ENCODE measurements around the gene HAVCR2.

HAVCR2 gene

DNA sequence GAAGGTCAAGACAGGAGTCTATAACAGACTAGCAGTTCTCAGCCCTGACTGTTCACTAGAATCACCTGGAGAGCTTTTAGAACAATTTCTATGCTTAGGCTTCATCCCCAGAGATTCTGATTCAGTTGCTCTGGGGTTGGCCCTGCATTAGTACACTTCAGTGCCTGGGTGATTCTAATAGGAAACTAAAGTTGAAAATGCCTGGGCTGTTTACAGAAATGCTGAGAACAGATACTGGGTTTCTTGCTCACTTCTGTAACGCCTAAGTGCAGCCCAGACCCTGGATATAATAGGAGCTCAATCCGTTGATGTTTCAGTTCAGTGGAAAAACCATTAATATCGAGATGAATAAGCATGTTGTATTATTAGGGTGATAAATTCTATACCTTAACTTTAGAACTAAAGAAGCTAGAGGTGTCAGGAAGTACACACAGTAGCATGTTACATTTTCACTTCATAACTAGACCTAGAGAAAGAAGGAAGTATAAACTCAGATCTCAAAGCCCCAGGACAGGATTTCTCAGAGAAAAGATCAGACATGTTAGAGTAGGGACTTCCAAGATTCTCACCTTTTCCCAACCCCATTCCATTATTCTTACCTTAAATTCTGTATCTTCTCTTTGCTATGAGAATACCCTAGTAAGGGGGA lies 20.4 kb downstream of the HAVCR2 start (continued):
- TF ChIP-seq, protein P1, sequence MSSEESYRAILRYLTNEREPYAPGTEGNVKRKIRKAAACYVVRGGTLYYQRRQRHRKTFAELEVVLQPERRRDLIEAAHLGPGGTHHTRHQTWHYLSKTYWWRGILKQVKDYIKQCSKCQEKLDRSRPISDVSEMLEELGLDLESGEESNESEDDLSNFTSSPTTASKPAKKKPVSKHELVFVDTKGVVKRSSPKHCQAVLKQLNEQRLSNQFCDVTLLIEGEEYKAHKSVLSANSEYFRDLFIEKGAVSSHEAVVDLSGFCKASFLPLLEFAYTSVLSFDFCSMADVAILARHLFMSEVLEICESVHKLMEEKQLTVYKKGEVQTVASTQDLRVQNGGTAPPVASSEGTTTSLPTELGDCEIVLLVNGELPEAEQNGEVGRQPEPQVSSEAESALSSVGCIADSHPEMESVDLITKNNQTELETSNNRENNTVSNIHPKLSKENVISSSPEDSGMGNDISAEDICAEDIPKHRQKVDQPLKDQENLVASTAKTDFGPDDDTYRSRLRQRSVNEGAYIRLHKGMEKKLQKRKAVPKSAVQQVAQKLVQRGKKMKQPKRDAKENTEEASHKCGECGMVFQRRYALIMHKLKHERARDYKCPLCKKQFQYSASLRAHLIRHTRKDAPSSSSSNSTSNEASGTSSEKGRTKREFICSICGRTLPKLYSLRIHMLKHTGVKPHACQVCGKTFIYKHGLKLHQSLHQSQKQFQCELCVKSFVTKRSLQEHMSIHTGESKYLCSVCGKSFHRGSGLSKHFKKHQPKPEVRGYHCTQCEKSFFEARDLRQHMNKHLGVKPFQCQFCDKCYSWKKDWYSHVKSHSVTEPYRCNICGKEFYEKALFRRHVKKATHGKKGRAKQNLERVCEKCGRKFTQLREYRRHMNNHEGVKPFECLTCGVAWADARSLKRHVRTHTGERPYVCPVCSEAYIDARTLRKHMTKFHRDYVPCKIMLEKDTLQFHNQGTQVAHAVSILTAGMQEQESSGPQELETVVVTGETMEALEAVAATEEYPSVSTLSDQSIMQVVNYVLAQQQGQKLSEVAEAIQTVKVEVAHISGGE (tag by site-specific recombination; conservative IDR thresholded peaks at IDR 0.05; ENCODE audit: low read depth) = no peak

DNA sequence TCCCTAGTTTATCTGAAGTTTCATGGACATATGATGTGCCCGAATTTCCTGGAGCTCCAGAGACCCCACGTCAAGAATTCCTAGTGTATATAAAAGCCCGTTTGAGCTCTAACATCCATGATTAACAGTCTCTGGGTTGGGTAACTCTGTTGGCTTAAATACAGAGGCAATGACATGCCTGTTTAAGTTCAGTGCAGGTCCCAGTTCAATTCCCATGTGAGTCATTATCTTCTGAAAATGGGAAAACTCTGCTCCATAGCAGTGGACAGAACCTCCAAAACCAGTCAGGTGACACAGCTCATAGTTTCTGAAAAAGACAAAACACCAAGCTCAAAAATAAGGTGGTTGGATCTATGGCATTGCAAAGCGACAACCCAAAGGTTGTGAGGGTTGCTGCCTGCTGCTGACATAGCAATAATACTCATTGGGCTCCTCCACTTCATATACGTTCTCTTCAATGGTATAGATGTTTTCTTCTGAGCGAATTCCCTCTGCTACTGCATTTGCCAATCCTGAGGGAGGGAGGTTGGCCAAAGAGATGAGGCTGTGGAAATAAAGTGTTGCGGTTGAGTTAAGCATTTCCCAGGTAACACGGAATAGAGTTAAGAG lies 22.0 kb downstream of the HAVCR2 start:
- ChIA-PET CTCF (interaction anchor here (0.6 to 1.6 kb wide), 2 partner anchors 8 to 11 kb away, joined by 3 to 5 read pairs; no protein-coding TSS in a partner anchor), POLR2A (interaction anchor here (0.7 kb wide), 1 partner anchor 9 kb away, joined by 3 read pairs; no protein-coding TSS in a partner anchor)
- Histone ChIP-seq H3K4me3 (ENCODE audit: low read depth, low read length) (no peak overlapping the region), H3K27ac (ENCODE audit: extremely low read depth, low read depth, low read length) (no peak overlapping the region), H3K9me3 (ENCODE audit: control insufficient read depth, insufficient read depth, low read depth, low read length) (no peaks in the 10 kb centered on the region), H3K4me1 (ENCODE audit: control insufficient read depth, insufficient read depth, low read length) (no peaks in the 10 kb centered on the region), H3K36me3 (ENCODE audit: control insufficient read depth in 2 of 2, insufficient read depth in 1 of 2, low read length in 2 of 2) (no peaks in the 10 kb centered on the region)
- TF ChIP-seq TRIM28 (IDR thresholded peaks at IDR 0.05; ENCODE audit: borderline replicate concordance, low read length) = no peak
- no peak for TF ChIP-seq ZNF768 (tag by site-specific recombination; IDR thresholded peaks at IDR 0.05)

DNA sequence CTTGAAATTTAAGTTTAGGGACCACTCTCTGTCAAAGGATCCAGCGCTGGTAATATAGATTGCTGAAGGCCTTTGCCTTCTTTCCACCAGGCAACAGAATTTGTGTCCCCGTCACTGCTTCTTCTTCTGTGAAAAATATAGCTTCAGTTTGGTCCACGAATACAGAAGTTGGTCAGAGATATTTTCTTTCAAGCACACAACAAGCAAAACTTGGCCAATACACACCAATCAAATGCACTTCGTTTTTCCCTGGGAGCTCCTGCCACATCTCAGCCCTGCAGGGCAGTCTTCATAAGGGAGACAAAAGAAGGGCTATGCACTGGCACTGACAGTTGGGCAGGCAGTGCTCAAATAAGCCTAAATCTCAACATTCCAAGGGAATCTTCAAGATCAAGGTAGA lies 22.9 kb downstream of the HAVCR2 start:
- POLR2A ChIA-PET = no interaction called here
- Histone ChIP-seq H3K9me3 (ENCODE audit: control insufficient read depth, insufficient read depth, low read depth, low read length) (no peaks in the 10 kb centered on the region), H3K4me1 (ENCODE audit: control insufficient read depth, insufficient read depth, low read length) (no peaks in the 10 kb centered on the region), H3K36me3 (ENCODE audit: control insufficient read depth in 2 of 2, insufficient read depth in 1 of 2, low read length in 2 of 2) (no peaks in the 10 kb centered on the region), H3K27ac (ENCODE audit: extremely low read depth, low read depth, low read length) (no peak overlapping the region), H3K4me3 (ENCODE audit: low read depth, low read length) (no peak overlapping the region)
- TF ChIP-seq, protein P2, sequence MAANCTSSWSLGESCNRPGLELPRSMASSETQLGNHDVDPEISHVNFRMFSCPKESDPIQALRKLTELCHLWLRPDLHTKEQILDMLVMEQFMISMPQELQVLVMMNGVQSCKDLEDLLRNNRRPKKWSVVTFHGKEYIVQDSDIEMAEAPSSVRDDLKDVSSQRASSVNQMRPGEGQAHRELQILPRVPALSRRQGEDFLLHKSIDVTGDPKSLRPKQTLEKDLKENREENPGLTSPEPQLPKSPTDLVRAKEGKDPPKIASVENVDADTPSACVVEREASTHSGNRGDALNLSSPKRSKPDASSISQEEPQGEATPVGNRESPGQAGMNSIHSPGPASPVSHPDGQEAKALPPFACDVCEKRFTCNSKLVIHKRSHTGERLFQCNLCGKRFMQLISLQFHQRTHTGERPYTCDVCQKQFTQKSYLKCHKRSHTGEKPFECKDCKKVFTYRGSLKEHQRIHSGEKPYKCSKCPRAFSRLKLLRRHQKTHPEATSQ (tag by site-specific recombination; IDR thresholded peaks at IDR 0.05) = no peak
- TF ChIP-seq ZNF501 (tag by site-specific recombination; IDR thresholded peaks at IDR 0.05) = no peak
- TF ChIP-seq ZNF791 (tag by site-specific recombination; IDR thresholded peaks at IDR 0.05) = no peak
- TF ChIP-seq ZNF239 (tag by site-specific recombination; IDR thresholded peaks at IDR 0.05) = no peak
- TF ChIP-seq, protein P3, sequence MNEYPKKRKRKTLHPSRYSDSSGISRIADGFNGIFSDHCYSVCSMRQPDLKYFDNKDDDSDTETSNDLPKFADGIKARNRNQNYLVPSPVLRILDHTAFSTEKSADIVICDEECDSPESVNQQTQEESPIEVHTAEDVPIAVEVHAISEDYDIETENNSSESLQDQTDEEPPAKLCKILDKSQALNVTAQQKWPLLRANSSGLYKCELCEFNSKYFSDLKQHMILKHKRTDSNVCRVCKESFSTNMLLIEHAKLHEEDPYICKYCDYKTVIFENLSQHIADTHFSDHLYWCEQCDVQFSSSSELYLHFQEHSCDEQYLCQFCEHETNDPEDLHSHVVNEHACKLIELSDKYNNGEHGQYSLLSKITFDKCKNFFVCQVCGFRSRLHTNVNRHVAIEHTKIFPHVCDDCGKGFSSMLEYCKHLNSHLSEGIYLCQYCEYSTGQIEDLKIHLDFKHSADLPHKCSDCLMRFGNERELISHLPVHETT (tag by site-specific recombination; IDR thresholded peaks at IDR 0.05) = no peak
- CTCF ChIA-PET = interaction anchor here (1.6 kb wide), 1 partner anchor 9 kb away, joined by 5 read pairs; no protein-coding TSS in a partner anchor

DNA sequence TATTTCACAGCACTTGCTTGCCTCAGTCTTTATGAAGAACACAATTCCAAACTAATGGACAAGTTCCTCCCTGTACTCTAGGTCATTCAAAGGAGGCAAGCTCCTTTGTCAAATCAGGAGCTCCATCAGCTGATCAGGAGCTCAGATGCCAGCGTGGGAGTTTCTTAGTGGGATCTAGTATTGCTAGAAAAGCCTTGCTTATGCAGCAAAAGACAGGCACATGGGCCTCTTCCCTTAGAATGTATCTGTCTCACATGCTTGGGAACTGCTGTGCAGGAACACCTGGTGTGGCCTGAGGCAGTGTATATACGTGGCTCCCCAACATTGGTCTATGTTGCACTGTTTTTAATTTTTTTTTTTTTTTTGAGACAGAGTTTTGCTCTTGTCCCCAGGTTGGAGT lies 28.6 kb downstream of the HAVCR2 start:
- H3K4me3 ChIP-seq (ENCODE audit: low read depth, low read length) = no peak overlapping the region
- H3K36me3 ChIP-seq (ENCODE audit: control insufficient read depth in 2 of 2, insufficient read depth in 1 of 2, low read length in 2 of 2) = no peaks in the 10 kb centered on the region
- H3K9me3 ChIP-seq (ENCODE audit: control insufficient read depth, insufficient read depth, low read depth, low read length) = no peaks in the 10 kb centered on the region
- H3K4me1 ChIP-seq (ENCODE audit: control insufficient read depth, insufficient read depth, low read length) = peaks cover 2% of the 10 kb centered on the region; the same call in 1 of the 2 replicates
- ChIA-PET CTCF (no interaction called here), POLR2A (no interaction called here)
- TF ChIP-seq KLF9 (tag by site-specific recombination; IDR thresholded peaks at IDR 0.05; ENCODE audit: low read depth) = no peak
- no peak for TF ChIP-seq FEZF1 (tag by site-specific recombination; IDR thresholded peaks at IDR 0.05)
- no peak for TF ChIP-seq ZNF404 (tag by site-specific recombination; IDR thresholded peaks at IDR 0.05)
- TF ChIP-seq, protein P4, sequence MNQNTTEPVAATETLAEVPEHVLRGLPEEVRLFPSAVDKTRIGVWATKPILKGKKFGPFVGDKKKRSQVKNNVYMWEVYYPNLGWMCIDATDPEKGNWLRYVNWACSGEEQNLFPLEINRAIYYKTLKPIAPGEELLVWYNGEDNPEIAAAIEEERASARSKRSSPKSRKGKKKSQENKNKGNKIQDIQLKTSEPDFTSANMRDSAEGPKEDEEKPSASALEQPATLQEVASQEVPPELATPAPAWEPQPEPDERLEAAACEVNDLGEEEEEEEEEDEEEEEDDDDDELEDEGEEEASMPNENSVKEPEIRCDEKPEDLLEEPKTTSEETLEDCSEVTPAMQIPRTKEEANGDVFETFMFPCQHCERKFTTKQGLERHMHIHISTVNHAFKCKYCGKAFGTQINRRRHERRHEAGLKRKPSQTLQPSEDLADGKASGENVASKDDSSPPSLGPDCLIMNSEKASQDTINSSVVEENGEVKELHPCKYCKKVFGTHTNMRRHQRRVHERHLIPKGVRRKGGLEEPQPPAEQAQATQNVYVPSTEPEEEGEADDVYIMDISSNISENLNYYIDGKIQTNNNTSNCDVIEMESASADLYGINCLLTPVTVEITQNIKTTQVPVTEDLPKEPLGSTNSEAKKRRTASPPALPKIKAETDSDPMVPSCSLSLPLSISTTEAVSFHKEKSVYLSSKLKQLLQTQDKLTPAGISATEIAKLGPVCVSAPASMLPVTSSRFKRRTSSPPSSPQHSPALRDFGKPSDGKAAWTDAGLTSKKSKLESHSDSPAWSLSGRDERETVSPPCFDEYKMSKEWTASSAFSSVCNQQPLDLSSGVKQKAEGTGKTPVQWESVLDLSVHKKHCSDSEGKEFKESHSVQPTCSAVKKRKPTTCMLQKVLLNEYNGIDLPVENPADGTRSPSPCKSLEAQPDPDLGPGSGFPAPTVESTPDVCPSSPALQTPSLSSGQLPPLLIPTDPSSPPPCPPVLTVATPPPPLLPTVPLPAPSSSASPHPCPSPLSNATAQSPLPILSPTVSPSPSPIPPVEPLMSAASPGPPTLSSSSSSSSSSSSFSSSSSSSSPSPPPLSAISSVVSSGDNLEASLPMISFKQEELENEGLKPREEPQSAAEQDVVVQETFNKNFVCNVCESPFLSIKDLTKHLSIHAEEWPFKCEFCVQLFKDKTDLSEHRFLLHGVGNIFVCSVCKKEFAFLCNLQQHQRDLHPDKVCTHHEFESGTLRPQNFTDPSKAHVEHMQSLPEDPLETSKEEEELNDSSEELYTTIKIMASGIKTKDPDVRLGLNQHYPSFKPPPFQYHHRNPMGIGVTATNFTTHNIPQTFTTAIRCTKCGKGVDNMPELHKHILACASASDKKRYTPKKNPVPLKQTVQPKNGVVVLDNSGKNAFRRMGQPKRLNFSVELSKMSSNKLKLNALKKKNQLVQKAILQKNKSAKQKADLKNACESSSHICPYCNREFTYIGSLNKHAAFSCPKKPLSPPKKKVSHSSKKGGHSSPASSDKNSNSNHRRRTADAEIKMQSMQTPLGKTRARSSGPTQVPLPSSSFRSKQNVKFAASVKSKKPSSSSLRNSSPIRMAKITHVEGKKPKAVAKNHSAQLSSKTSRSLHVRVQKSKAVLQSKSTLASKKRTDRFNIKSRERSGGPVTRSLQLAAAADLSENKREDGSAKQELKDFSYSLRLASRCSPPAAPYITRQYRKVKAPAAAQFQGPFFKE (tag by site-specific recombination; IDR thresholded peaks at IDR 0.05; ENCODE audit: borderline replicate concordance) = no peak
- TF ChIP-seq GFI1B (tag by site-specific recombination; IDR thresholded peaks at IDR 0.05) = no peak
- TF ChIP-seq ZNF785 (tag by site-specific recombination; IDR thresholded peaks at IDR 0.05) = no peak
- H3K27ac ChIP-seq (ENCODE audit: extremely low read depth, low read depth, low read length) = no peak overlapping the region

All from HEK293 (cell line).